Measurements from ENCODE around the gene CNIH2.

DNA sequence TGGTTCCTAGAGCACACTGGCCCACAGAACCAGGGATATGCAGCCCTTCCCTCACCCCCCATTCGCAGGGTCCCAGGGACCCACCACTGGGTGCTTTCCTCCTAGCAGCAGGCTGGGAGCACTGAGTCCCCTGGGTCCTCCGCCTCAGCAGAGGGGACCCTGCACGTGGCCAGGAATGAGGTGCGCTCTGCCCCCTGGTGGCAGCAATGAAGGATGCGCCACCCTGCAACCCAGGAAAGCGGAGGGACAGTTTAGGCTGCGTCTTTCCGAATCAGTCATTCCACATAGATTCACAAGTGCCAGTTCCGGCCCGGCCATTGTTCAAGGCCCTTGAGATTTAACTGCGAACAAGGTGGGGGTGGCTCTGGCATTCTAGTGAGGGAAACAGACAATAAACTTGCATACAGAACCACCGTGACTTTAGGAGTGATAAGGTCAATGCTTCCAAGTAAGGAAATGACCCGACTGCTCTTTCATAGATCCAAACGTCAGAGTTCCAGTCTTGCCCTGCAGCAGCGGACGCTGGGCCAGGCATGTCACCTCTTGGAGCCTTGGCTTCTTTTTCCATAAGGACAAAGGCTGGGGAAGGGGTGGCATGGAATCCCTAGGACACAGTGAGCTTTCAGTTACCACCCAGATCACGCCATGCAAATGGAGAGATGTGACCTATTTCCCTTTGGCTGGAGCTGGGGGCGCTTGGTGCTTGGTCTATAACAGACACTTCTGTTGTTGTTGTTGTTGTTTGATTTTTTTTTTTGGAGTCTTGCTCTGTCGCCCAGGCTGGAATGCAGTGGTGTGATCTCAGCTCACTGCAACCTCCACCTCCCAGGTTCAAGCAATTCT lies 50.5 kb downstream of the CNIH2 start:
- TF ChIP-seq, protein P1, sequence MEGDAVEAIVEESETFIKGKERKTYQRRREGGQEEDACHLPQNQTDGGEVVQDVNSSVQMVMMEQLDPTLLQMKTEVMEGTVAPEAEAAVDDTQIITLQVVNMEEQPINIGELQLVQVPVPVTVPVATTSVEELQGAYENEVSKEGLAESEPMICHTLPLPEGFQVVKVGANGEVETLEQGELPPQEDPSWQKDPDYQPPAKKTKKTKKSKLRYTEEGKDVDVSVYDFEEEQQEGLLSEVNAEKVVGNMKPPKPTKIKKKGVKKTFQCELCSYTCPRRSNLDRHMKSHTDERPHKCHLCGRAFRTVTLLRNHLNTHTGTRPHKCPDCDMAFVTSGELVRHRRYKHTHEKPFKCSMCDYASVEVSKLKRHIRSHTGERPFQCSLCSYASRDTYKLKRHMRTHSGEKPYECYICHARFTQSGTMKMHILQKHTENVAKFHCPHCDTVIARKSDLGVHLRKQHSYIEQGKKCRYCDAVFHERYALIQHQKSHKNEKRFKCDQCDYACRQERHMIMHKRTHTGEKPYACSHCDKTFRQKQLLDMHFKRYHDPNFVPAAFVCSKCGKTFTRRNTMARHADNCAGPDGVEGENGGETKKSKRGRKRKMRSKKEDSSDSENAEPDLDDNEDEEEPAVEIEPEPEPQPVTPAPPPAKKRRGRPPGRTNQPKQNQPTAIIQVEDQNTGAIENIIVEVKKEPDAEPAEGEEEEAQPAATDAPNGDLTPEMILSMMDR (IDR thresholded peaks at IDR 0.05), result peak; percentile 94 to 98 (median 97)
- peak; percentile 44 to 71 (median 60) for TF ChIP-seq POLR2AphosphoS5 (IDR thresholded peaks at IDR 0.05)
- no peak for TF ChIP-seq POLR2A (IDR thresholded peaks at IDR 0.05)
